Muscle layer of colon (tissue), 2 donors: ENCODE measurements around the gene NR5A2.

ENCODE experiments used
- H3K27ac ChIP-seq: one replicate; pipeline ENCODE4 v1.7.0; 2013; ENCODE audit warnings: low read depth, mild to moderate bottlenecking, low read length, moderate library complexity
- H3K27me3 ChIP-seq, 2 donors: one replicate each; pipeline ENCODE4 v1.7.0; 2013; ENCODE audit warnings: low read length in 2 of 2, mild to moderate bottlenecking in 2 of 2; ENCODE audit not compliant: insufficient read depth in 2 of 2, control insufficient read depth in 1 of 2
- H3K36me3 ChIP-seq: one replicate; pipeline ENCODE4 v1.7.0; 2013; ENCODE audit warnings: mild to moderate bottlenecking, low read length; ENCODE audit not compliant: insufficient read depth
- H3K4me1 ChIP-seq: one replicate; pipeline ENCODE4 v1.7.0; 2013; ENCODE audit warnings: mild to moderate bottlenecking, low read length; ENCODE audit not compliant: insufficient read depth
- H3K4me3 ChIP-seq, 2 donors: one replicate each; pipeline ENCODE4 v1.7.0; 2013; ENCODE audit warnings: low read length in 2 of 2, low read depth in 1 of 2, mild to moderate bottlenecking in 1 of 2, moderate library complexity in 1 of 2
- H3K9ac ChIP-seq: one replicate; pipeline ENCODE4 v1.7.0; 2013; ENCODE audit warnings: low read length
- H3K9me3 ChIP-seq: one replicate; pipeline ENCODE4 v1.7.0; 2013; ENCODE audit warnings: mild to moderate bottlenecking, low read length
- donor health status: abdominal sarcoma.
- donor health status: Adenocarcinoma of cecum.

The NR5A2 gene

DNA sequence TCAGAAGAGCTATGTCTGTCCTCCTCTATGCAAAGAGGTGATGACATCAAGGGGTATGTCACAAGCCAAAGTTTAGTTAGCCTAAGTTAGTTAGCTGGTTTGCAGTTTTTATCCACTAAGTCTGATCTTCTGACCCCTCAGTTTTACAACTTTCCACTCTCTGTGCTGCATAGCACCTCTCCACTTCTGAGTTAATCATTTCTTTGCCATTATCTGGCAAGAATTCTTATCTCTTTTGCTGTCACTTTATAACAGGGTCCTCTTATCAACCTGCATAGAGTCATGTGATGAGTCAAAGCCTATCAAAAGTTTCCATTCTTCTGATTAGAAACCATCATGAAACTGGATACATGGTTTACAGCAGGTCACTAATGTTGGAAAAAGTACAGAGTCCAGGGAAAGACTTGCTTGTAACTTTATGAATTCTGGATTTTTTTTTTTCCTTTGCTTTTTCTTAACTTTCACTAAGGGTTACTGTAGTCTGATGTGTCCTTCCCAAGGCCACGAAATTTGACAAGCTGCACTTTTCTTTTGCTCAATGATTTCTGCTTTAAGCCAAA is at the start of gene NR5A2:
Gene NR5A2, plus strand, starts transcription at position 447 of the 560 bp plus-strand sequence. CDS start 138 bp downstream, outside the sequence.
- Histone ChIP-seq H3K9ac (no peak within 1 kb of the TSS), H3K4me3 (peak within 1 kb of the TSS in 1 of 2 donors; percentile 54), H3K36me3 (no peaks in the 10 kb centered on the region), H3K9me3 (no peaks in the 10 kb centered on the region), H3K27me3 (peaks cover 22 to 35% of the 10 kb centered on the region in 2 donors), H3K4me1 (peaks cover 11% of the 10 kb centered on the region), H3K27ac (no peak within 1 kb of the TSS)

DNA sequence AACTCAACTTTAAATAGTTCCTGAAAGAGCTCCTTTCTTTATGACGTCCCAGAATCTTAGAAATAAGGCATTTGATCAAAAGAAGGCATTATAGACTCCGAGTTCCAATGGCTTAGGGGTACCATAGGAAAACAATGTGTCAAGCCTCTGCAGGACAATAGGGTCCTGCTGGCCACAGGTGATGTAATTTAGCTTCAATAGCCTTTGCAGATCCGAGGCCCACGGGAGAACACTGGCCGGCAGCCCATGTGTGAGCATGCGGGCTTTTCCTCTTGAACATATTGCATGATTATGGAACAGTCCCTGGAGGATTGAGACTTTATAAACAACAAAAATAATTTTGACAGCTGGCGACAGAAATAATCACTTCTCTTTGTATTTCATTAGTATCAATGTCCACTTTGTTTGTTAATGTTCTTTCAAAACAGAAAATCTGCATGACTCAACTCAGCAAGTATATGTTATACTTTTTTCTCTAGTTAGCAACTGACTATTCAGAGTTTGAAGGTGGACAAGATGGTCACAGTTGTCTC is 49.0 kb upstream of the NR5A2 start:
- Histone ChIP-seq H3K36me3 (no peaks in the 10 kb centered on the region), H3K27me3 (no peaks in the 10 kb centered on the region), H3K4me1 (no peaks in the 10 kb centered on the region)

DNA sequence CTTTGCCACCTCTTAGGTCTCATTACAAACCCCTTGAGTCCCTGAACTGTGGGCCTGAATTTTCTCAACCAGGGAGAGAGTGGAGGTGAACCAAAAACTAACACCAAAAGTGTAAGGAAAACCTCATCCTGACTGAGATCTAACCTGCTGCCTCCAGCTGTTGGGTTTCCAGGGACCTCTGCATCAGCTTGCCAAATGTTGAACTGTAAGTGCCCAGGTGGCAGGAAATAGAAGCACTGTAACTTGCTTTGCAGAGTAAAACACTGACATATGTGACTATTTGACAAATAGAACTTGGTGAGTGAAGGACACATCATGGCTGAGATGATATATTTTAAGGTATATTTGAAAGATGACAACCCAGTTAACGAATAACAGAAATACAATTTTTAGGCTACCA is 48.4 kb upstream of the NR5A2 start:
- Histone ChIP-seq H3K27ac (no peak overlapping the region), H3K27me3 (no peaks in the 10 kb centered on the region), H3K36me3 (no peaks in the 10 kb centered on the region)

More for the DNA sequence above, 49.0 kb upstream of the NR5A2 start:
- no peak overlapping the region for H3K27ac ChIP-seq
- no peak overlapping the region for H3K9ac ChIP-seq
- no peak overlapping the region for H3K4me3 ChIP-seq
- H3K9me3 ChIP-seq: no peaks in the 10 kb centered on the region

DNA sequence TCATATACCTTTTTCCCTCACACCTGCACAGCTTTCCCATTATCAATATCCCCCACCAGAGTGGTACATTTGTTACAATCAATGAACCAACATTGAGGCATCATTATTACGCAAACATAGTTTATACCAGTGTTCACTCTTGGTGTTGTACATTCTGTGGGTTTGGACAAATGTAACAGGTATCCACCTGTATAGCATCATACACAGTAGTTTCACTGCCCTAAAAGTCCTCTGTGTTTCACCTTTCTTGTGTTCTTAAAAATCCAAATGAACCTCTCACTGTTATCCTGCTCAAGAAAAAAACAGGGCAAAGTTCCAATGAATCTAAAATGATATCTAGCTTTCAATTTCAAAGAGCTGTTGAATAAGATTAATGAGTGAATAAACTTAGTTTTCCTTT is 45.9 kb upstream of the NR5A2 start:
- Histone ChIP-seq H3K4me3 (no peak overlapping the region), H3K27me3 (no peaks in the 10 kb centered on the region), H3K36me3 (no peaks in the 10 kb centered on the region), H3K9me3 (no peaks in the 10 kb centered on the region), H3K4me1 (no peaks in the 10 kb centered on the region), H3K27ac (no peak overlapping the region), H3K9ac (no peak overlapping the region)

More for the DNA sequence above, 48.4 kb upstream of the NR5A2 start:
- Histone ChIP-seq H3K4me3 (no peak overlapping the region), H3K9me3 (no peaks in the 10 kb centered on the region), H3K4me1 (no peaks in the 10 kb centered on the region), H3K9ac (no peak overlapping the region)

DNA sequence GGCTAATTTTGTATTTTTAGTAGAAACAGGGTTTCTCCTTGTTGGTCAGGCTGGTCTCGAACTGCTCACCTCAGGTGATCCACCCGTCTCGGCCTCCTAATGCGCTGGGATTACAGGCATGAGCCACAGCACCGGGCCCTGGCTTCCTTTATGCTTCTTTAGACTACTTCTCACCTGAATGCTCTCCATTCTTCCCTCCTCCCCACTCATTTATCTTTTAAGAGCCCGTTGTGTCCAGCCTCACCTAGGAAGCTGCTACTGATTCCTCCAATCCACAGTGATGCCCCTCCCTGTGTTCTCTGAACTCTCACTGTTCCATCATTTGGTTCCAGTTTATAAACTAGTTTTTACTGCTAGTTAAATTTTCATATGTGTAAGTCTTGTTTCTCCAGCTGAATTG is 44.9 kb upstream of the NR5A2 start:
- H3K9me3 ChIP-seq: no peaks in the 10 kb centered on the region
- no peaks in the 10 kb centered on the region for H3K4me1 ChIP-seq
- no peak overlapping the region for H3K27ac ChIP-seq
- H3K4me3 ChIP-seq: no peak overlapping the region
- no peaks in the 10 kb centered on the region for H3K27me3 ChIP-seq
- H3K36me3 ChIP-seq: no peaks in the 10 kb centered on the region
- no peak overlapping the region for H3K9ac ChIP-seq

DNA sequence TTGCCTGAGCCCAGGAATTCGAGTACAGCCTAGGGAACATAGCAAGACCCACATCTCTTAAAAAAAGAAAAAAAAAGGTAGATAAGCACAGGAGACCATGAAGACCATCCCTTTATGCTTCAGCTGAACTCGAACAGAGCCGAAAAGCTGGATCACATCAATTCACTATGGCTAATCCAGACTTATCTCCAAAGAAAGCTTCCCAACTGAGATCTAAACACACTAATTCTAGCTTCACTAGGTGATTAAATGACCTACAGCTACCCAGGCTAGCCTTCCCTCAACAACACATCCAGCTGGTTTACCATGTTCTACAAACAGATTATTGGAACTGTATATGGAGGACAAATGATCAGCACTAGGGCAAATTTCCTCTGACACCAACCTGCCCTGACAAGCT is 44.0 kb upstream of the NR5A2 start:
- H3K4me1 ChIP-seq: no peaks in the 10 kb centered on the region
- no peaks in the 10 kb centered on the region for H3K9me3 ChIP-seq
- no peak overlapping the region for H3K27ac ChIP-seq
- H3K4me3 ChIP-seq: no peak overlapping the region
- H3K9ac ChIP-seq: no peak overlapping the region
- H3K27me3 ChIP-seq: no peaks in the 10 kb centered on the region
- H3K36me3 ChIP-seq: no peaks in the 10 kb centered on the region

DNA sequence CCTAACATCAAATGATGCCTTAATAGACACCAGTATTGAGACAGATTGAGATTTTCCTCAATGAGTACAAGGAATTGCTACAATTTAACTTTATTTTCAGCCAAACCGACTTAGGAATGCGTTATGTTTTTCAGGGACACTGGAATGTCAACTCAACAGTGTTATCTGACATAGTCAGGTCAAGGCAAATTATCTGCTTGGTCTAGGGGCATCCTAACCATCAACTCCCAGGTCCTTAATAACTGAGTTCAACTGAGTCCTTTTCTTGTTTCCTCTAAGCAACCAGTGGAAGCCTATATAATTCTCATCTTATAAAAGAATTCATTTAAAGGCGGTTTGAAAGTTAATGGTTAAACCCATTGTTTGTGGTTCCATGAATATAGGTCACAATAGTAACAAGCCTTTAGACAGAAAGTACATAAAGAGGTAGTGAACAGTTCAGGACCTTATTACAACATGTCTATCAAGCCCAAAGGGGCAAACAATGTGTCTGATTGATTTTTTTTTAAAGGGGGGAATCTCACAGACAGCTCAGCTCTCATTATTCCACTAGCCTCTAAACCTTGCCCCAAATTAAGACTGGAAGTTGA is 32.3 kb upstream of the NR5A2 start:
- Histone ChIP-seq H3K4me3 (no peak overlapping the region), H3K36me3 (no peaks in the 10 kb centered on the region), H3K9ac (no peak overlapping the region), H3K9me3 (no peaks in the 10 kb centered on the region), H3K27me3 (no peaks in the 10 kb centered on the region), H3K27ac (no peak overlapping the region), H3K4me1 (no peaks in the 10 kb centered on the region)

DNA sequence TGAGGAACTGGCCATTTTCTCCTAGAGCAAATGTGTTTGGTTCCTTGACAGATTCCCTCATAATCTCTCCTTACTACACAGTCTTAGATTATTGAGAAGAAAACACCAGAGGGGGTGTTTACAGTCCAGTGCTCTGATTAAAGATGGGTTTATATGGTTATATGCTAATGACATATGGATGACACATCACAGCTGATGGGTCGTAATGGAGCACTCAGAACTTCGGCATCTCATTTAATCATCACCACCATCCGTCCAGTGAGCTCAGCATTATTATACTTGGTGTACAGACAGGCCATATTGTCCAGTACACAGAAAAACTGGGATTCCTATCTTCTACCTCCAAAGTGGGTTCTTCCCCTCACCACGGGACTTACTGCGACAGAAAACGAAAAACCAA is 22.3 kb upstream of the NR5A2 start:
- no peaks in the 10 kb centered on the region for H3K36me3 ChIP-seq
- H3K4me3 ChIP-seq: no peak overlapping the region
- H3K27me3 ChIP-seq: no peaks in the 10 kb centered on the region
- H3K27ac ChIP-seq: no peak overlapping the region
- H3K9ac ChIP-seq: no peak overlapping the region
- H3K9me3 ChIP-seq: no peaks in the 10 kb centered on the region
- no peaks in the 10 kb centered on the region for H3K4me1 ChIP-seq

DNA sequence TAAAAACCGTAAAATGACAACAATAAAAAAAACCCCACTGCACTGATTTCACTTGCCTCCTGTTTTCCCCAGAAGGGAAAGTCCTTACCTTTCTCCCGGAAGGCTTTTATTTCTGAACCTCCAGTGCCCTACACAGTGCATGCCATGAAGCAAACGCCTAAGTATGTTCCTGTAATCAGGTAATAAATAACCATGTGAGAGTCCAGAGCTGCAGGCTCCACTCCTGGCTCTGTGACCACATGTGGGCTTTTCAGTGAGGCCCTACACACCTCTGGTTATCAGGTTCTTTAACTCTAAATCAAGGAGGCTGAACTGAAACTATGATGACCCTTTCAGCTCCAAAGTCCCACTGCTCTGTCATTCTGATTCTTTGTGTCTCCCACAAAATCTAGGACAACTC is 20.8 kb upstream of the NR5A2 start:
- no peak overlapping the region for H3K4me3 ChIP-seq
- H3K9ac ChIP-seq: no peak overlapping the region
- H3K36me3 ChIP-seq: no peaks in the 10 kb centered on the region
- H3K9me3 ChIP-seq: no peaks in the 10 kb centered on the region
- H3K4me1 ChIP-seq: no peaks in the 10 kb centered on the region
- no peak overlapping the region for H3K27ac ChIP-seq
- no peaks in the 10 kb centered on the region for H3K27me3 ChIP-seq

DNA sequence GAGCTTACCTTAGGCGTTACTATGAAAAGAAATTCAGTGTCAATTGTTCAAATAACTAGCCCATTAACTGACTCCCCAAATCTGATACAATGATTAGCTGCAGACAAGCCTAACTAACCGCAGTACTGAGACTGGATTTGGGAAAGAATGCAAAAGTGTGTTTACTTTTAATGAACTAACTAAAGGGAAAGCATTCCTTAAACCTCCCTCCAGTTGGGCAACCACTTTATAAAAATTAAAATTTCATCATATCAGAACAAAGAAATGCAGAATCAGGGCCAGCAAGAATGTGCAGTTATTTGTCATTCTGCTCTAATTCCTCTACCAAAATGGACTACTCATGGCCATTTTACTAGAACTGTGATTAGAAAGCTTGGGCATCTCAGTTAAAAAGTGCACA is 11.7 kb upstream of the NR5A2 start:
- H3K4me3 ChIP-seq: no peak overlapping the region
- H3K4me1 ChIP-seq: no peaks in the 10 kb centered on the region
- H3K36me3 ChIP-seq: no peaks in the 10 kb centered on the region
- H3K27ac ChIP-seq: no peak overlapping the region
- H3K9ac ChIP-seq: no peak overlapping the region
- H3K9me3 ChIP-seq: no peaks in the 10 kb centered on the region
- no peaks in the 10 kb centered on the region for H3K27me3 ChIP-seq

DNA sequence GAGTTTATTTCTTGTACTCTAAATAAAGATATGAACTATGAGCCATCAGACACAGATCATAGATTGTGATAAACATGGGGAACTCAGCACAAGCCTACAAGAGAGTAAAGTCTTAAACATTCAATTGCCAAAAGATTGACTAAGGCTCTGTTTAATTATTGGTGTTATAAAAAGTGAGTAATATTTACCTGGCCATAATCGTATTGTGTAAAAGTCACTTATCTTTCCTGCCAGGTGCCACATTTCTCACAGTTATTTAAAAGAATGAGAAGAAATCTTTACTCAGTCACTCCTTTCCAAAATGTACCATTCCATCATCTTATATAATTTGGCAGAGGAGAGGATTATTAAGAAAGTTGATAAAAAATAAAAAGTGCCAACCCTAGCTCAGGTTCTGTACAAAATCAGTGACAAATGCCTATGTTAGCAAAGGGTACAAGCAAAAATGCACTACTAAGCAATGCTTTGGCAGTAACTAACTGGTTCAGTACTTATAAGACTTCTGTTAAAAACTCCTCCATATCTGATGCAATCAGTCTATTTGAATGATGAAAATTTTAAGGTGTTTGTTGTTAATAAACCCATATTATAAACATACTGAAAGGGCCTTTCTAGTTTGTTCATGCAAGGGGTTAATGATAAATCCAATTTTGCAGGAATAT is 5.8 kb upstream of the NR5A2 start:
- Histone ChIP-seq H3K27ac (no peak overlapping the region), H3K4me1 (no peaks in the 10 kb centered on the region), H3K9me3 (no peaks in the 10 kb centered on the region), H3K27me3 (no peaks in the 10 kb centered on the region), H3K9ac (no peak overlapping the region), H3K4me3 (no peak overlapping the region), H3K36me3 (no peaks in the 10 kb centered on the region)
